Activated CD8-positive, alpha-beta memory T cell treated with anti-CD3 and anti-CD28 coated beads, Interleukin-2, amount 50 U/mL, for 1 hour (primary cell): ENCODE measurements around the gene SERPINB10.

ENCODE experiments used
- DNase-seq: peaks from one replicate; pipeline ENCODE4 v3.0.0-alpha.2; 2020; ENCODE audit errors: extremely low read depth

Gene SERPINB10

DNA sequence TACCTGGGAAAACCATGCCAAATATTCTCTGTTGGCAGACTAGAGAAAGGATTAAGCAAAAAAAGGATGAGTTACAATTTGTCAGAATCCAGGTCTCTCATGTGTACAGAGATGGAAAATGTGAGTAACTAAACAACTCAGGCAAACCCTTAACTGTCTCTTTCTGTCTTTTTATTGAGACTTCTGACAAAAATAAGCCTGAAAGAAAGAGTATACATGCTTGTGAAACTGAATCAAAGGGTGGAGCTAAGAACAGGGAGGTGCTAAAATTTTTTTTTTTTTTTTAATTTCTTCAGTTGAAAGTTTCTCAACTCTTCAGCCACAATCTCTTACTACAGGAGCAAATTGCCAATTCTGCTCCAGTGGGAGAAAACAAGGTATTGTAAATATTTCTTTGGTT, at the start of gene SERPINB10:
SERPINB10 (plus strand) TSS at position 295 of the 400 bp plus-strand sequence. CDS start 7,553 bp downstream, outside the sequence.
- no peak for DNase-seq

- no peak for DNase-seq
Observed at GRCh38 chr18:63858456-63858855, 49.3 kb upstream of the SERPINB10 start.

DNA sequence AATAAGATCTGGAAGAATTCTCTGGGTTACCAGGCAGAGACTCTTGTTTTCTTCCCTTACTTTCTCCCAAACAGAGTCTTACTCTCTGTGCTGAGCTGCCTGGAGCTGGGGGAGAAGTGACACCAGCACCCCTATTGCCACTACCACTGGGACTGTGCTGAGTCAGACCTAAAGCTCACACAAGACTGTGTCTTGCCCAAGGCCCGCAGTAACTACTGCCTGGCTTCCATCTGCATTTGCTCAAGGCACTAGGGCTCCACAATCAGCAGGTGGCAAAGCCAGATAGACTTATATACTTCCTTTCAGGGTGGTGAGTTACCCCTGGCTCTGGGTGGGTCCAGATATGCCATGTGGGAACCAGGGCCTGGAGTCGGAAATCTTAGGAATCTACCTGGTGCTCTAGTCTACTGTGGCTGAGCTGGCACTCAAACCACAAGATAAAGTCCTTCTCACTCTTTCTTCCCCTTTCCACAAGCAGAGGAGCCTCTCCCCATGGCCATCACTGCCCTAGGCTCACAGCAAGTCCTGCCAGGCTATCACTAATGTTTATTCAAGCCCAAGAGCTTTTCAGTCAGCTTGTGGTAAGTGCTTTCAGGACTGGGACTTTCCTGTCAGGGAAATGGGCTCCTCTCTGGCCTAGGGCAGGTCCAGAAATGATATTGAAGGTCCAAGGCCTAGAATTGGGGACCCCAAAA, 47.8 kb upstream of the SERPINB10 start:
- no peak for DNase-seq

- no peak for DNase-seq
Observed at GRCh38 chr18:63860531-63860930, 47.2 kb upstream of the SERPINB10 start.

- DNase-seq = no peak
Observed at GRCh38 chr18:63867368-63868125, 40.2 kb upstream of the SERPINB10 start.

GRCh38 chr18:63868546-63868945, 39.2 kb upstream of the SERPINB10 start:
- no peak for DNase-seq

DNA sequence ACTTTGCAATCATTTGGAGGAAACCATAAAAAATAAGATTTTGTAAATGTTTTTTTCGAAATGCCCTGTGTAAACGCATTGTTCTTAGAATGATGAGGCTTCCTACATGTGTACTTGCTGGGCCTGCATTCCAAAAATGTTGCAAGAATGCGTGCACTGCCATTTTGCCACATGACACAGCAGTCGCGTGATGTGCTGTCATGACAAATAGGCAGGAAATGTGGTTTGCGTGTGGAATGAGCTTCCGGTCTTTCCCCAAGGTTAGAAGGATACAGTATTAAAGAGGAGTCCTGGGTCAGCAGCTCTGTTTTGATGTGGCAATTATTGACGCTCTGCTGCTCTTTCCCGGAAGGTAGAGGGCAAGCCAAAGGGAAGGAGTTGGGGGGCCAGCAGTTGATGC, 38.4 kb upstream of the SERPINB10 start:
- no peak for DNase-seq

GRCh38 chr18:63869851-63870250, 37.9 kb upstream of the SERPINB10 start:
- DNase-seq = no peak

GRCh38 chr18:63871836-63872235, 35.9 kb upstream of the SERPINB10 start:
- DNase-seq = no peak

DNA sequence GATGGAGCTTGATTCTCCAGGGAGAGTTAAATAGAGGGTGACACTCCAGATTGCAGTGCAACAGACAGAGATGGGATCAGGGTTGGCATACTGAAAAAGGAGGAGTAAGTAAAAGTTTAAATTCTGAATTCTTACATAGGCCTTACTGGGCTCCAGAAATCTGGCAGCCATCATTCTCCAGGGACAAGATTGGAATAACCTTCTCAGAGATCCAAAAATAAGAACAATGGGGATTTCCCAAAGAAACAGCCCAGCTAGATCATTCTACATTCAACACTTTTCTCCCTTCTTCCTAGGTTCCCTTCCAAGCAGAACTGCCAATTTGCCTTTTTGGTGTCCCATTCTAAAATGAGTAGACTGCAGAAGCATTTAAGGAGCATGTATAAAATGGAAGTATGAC, 35.2 kb upstream of the SERPINB10 start:
- DNase-seq = no peak

DNA sequence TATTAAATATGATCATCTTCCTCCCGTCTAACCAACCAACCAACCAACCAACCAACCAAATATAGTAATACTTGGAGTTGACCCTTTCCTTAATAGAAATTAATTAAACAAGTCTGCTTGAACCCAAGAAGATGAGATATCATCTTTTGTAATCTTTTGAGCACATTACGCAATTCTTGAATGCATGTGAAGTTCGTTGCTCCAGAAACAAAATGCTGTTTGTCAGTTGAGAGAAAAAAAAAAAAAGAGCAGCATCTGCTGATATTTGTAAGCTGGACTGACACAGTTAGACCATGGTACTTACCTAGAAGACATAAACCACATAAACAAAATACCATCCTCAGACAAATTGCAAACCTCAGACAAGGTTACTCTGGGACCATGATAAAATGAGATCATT, 29.4 kb upstream of the SERPINB10 start:
- DNase-seq = no peak

DNA sequence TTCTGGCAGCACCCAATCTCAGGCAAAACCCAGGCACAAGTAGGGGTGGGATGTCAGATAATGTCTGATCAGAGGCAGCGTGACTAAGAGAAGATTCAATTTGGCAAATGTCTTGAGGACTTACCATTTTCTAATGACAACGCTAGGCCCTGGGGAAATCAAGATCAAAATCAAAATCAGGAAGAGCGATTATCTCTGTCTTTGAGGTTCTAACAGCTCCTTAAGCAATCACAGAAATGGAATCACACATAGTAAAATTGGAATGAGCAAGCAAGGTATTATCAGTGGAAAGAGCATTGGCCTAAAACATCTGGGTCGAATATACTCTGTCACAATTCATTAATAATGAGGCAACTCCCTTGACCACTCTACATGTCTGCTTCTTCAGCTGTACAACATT, 28.8 kb upstream of the SERPINB10 start:
- DNase-seq = no peak

- DNase-seq = no peak
Observed at GRCh38 chr18:63879709-63880108, 28.0 kb upstream of the SERPINB10 start.

- no peak for DNase-seq
Observed at GRCh38 chr18:63881851-63882250, 25.9 kb upstream of the SERPINB10 start.

- DNase-seq = no peak
Observed at GRCh38 chr18:63882333-63883141, 25.2 kb upstream of the SERPINB10 start.

GRCh38 chr18:63883617-63884016, 24.1 kb upstream of the SERPINB10 start:
- no peak for DNase-seq

- no peak for DNase-seq
Observed at GRCh38 chr18:63887424-63887823, 20.3 kb upstream of the SERPINB10 start, which contains the start of gene SERPINB2. Gene SERPINB2 (plus strand): TSS chr18:63887705. CDS start chr18:63891445, 3,740 bp downstream.

- DNase-seq = no peak
Observed at GRCh38 chr18:63888470-63889190, 19.1 kb upstream of the SERPINB10 start.

DNA sequence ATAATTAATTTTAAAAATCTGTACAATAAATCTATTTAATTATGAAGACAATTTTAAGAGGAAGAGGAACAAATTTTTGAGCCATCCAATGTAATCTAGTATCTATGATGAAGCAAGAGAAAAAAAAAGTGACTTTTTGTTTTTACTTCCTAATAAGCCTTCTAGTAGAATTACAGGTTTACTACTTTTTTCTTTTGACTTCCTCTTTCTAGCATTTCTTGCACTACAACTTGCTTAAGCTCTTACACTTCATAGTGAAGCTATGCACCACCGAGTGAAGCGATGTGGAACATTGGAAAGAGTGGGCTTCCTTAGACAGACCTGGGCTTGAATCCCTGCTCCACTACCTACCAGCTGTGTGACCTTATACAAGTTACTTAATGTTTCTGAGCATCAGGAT, 18.1 kb upstream of the SERPINB10 start:
- DNase-seq = no peak

- DNase-seq = no peak
Observed at GRCh38 chr18:63890237-63890949, 17.4 kb upstream of the SERPINB10 start.

DNA sequence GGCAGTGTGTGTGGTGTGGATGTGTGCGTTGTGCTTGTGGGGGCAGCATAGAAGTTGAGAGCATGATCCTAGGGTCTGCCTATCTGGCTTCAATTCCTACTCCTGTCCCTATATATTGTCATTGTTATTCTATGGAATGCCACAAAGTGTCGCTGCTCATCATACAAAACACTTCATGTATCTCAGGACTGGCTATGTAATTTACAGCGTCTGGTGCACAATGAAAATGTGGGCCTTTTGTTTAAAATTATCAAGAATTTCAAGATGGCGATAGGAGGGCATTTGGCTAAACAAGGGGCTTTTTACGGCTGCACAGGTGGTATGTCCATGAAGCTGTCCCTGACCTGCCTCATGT, 16.8 kb upstream of the SERPINB10 start:
- DNase-seq = no peak
